HL-60/S4 (cell line): ENCODE measurements around the gene MRTO4.

Experiments
- in situ Hi-C: fragments of 300-500 bp; cut with MboI; formaldehyde crosslinking; loops from 2 replicates; pipeline ENCODE4 v1.14.3; 2022; ENCODE audit warnings: low sequenced_read_pairs

Gene MRTO4

DNA sequence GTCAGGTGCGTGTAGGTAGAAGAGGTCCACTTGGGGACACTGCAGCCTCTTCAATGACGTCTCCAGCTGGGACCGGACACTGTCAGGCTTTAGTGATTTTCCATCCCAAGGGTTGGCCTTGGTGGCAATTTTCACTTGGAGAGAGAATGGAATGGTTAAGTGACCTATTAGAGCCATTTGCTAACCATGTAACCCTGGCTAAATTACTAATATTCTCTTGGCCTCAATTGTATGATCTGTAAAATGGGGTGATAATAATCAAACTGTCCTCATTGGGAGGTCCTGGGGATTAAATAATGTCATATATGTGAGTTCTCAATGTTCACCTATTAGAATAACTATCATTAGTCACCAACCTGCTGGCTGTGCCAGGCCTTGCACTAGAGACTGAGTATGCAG is 56.9 kb downstream of the MRTO4 start:
- in situ Hi-C loops: no loop called here

DNA sequence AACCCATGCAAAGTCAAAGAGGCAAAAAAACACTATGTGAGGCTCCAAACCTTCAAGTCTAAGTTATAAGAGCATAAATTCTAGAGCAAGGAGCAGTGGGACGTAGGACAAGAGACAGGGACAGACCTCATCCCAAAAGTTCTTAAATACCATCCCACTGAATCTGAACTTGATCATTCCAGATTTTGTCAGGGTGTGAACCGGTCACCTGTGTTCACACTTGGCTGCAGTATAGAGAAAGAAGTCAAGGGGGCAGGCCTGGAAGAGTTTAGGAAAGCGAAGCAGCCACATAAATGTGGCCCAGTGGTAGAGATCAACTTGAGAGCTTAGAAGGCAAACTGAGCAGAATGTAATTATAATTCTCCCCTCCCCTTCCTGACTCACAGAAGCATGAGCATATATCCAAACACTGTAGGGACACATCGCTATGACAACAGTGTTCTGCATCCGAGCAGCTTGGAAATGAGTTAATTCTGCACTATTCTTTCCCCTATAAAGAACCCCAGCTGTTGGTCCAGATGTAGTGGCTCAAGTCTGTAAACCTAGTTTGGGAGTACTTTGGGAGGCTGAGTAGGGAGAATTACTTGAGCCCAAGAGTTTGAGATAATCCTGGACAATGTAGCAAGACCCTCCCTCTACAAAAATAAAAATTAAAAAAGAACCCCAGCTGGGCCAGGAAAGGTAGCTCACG is 57.7 kb downstream of the MRTO4 start:
- in situ Hi-C loops: no loop called here
